Mesendoderm (in vitro differentiated cells): ENCODE measurements around the gene EFCAB6.

Experiments used
- DNase-seq: peaks from one replicate; pipeline ENCODE4 v3.0.0; 2013
- H2AK5ac ChIP-seq: 2 replicates; pipeline ENCODE4 v1.6.1; 2013; ENCODE audit warnings: low read length, inconsistent platforms
- H2BK120ac ChIP-seq: 2 replicates; pipeline ENCODE4 v1.6.1; 2013; ENCODE audit warnings: low read depth, mild to moderate bottlenecking, low read length, moderate library complexity, mixed read lengths
- H2BK15ac ChIP-seq: replicated peaks from 2 replicates; pipeline ENCODE4 v1.6.1; 2013; ENCODE audit warnings: low read depth, mild to moderate bottlenecking, moderate library complexity
- H2BK5ac ChIP-seq: 2 replicates; pipeline ENCODE4 v1.6.1; 2013; ENCODE audit warnings: low read length, inconsistent platforms
- H3K18ac ChIP-seq: 2 replicates; pipeline ENCODE4 v1.6.1; 2013; ENCODE audit warnings: mild to moderate bottlenecking, low read length, mixed read lengths
- H3K23ac ChIP-seq: one replicate; pipeline ENCODE4 v1.6.1; 2013; ENCODE audit warnings: low read length
- H3K27ac ChIP-seq: 2 replicates; pipeline ENCODE4 v1.5.1; 2013; ENCODE audit warnings: low read depth, mild to moderate bottlenecking, inconsistent platforms, low read length, moderate library complexity
- H3K27me3 ChIP-seq: 2 replicates; pipeline ENCODE4 v1.6.1; 2013; ENCODE audit warnings: low read length, control low read depth, mild to moderate bottlenecking, inconsistent platforms; ENCODE audit not compliant: insufficient read depth, poor library complexity
- H3K36me3 ChIP-seq: 2 replicates; pipeline ENCODE4 v1.6.1; 2013; ENCODE audit warnings: low read length, inconsistent platforms; ENCODE audit not compliant: control insufficient read depth, insufficient read depth
- H3K4ac ChIP-seq: one replicate; pipeline ENCODE4 v1.6.1; 2013; ENCODE audit warnings: low read depth, mild to moderate bottlenecking, low read length, moderate library complexity
- H3K4me1 ChIP-seq: 2 replicates; pipeline ENCODE4 v1.6.1; 2013; ENCODE audit warnings: low read depth, low read length, inconsistent platforms; ENCODE audit not compliant: control insufficient read depth
- H3K4me2 ChIP-seq: 2 replicates; pipeline ENCODE4 v1.6.1; 2013; ENCODE audit warnings: low read length
- H3K4me3 ChIP-seq: 2 replicates; pipeline ENCODE4 v1.5.1; 2013; ENCODE audit warnings: mild to moderate bottlenecking, low read length
- H3K56ac ChIP-seq: one replicate; pipeline ENCODE4 v1.6.1; 2013; ENCODE audit warnings: low read length
- H3K79me1 ChIP-seq: 2 replicates; pipeline ENCODE4 v1.6.1; 2013; ENCODE audit warnings: low read length, inconsistent platforms
- H3K79me2 ChIP-seq: 2 replicates; pipeline ENCODE4 v1.6.1; 2013; ENCODE audit warnings: mild to moderate bottlenecking, low read length; ENCODE audit not compliant: control insufficient read depth, insufficient read depth
- H3K9ac ChIP-seq: 2 replicates; pipeline ENCODE4 v1.6.1; 2013; ENCODE audit warnings: low read length, inconsistent platforms
- H4K5ac ChIP-seq: one replicate; pipeline ENCODE4 v1.6.1; 2013; ENCODE audit warnings: low read length
- H4K8ac ChIP-seq: one replicate; pipeline ENCODE4 v1.6.1; 2013; ENCODE audit warnings: low read depth, mild to moderate bottlenecking, control low read depth, low read length, moderate library complexity
- WGBS: extraction: QIAGEN DNeasy Blood & Tissue Kit; methylation state at CpG from one replicate; pipeline ENCODE4 v1.1.7; 2013; ENCODE audit warnings: low lambda C conversion rate, missing lambda C conversion rate; ENCODE audit not compliant: insufficient coverage; ENCODE audit errors: extremely low coverage; 5-methylcytosine and 5-hydroxymethylcytosine counted together

EFCAB6 gene

GRCh38 chr22:43564859-43565258 is 247.2 kb downstream of the EFCAB6 start:
- H3K27ac ChIP-seq = no peak overlapping the region
- no peak overlapping the region for H2BK15ac ChIP-seq
- no peaks in the 10 kb centered on the region for H3K79me2 ChIP-seq
- H3K27me3 ChIP-seq = no peaks in the 10 kb centered on the region
- no CpG with 5 or more reads among the region's 6 CpGs for WGBS
- H3K23ac ChIP-seq = no peak overlapping the region
- no peak overlapping the region for H3K4me3 ChIP-seq
- no peak overlapping the region for H4K5ac ChIP-seq
- H3K79me1 ChIP-seq = no peaks in the 10 kb centered on the region
- H3K18ac ChIP-seq = no peak overlapping the region
- H3K36me3 ChIP-seq = no peaks in the 10 kb centered on the region
- H4K8ac ChIP-seq = no peak overlapping the region
- H2BK120ac ChIP-seq = no peak overlapping the region
- no peak overlapping the region for H2BK5ac ChIP-seq
- H3K4me1 ChIP-seq = peaks cover 2% of the 10 kb centered on the region
- no peak for DNase-seq
- H3K9ac ChIP-seq = no peak overlapping the region
- H2AK5ac ChIP-seq = no peak overlapping the region
- H3K56ac ChIP-seq = no peak overlapping the region
- H3K4ac ChIP-seq = no peak overlapping the region
- H3K4me2 ChIP-seq = no peak overlapping the region

GRCh38 chr22:43563571-43563970 is 248.5 kb downstream of the EFCAB6 start:
- Histone ChIP-seq H4K8ac (no peak overlapping the region), H2BK5ac (no peak overlapping the region), H4K5ac (no peak overlapping the region), H3K9ac (no peak overlapping the region), H3K4me1 (peaks cover 2% of the 10 kb centered on the region), H3K79me2 (no peaks in the 10 kb centered on the region), H3K27me3 (no peaks in the 10 kb centered on the region), H2BK15ac (no peak overlapping the region), H3K79me1 (no peaks in the 10 kb centered on the region), H2BK120ac (no peak overlapping the region), H3K36me3 (no peaks in the 10 kb centered on the region), H3K27ac (no peak overlapping the region), H3K18ac (no peak overlapping the region), H3K4me2 (no peak overlapping the region), H3K56ac (no peak overlapping the region), H3K4ac (no peak overlapping the region), H3K23ac (no peak overlapping the region), H3K4me3 (no peak overlapping the region), H2AK5ac (no peak overlapping the region)
- WGBS = no CpG with 5 or more reads among the region's 8 CpGs
- peak; percentile 9 for DNase-seq

GRCh38 chr22:43562843-43563242 is 249.3 kb downstream of the EFCAB6 start:
- H3K18ac ChIP-seq = no peak overlapping the region
- H3K4ac ChIP-seq = no peak overlapping the region
- H4K5ac ChIP-seq = no peak overlapping the region
- no peak overlapping the region for H3K4me2 ChIP-seq
- no peak overlapping the region for H2BK5ac ChIP-seq
- H3K79me2 ChIP-seq = no peaks in the 10 kb centered on the region
- H3K4me1 ChIP-seq = peaks cover 2% of the 10 kb centered on the region
- no CpG with 5 or more reads among the region's 13 CpGs for WGBS
- no peak overlapping the region for H3K9ac ChIP-seq
- no peak overlapping the region for H3K56ac ChIP-seq
- H2AK5ac ChIP-seq = no peak overlapping the region
- H3K4me3 ChIP-seq = no peak overlapping the region
- H2BK15ac ChIP-seq = no peak overlapping the region
- peak; percentile 17 for DNase-seq
- H3K23ac ChIP-seq = no peak overlapping the region
- H3K27ac ChIP-seq = no peak overlapping the region
- no peak overlapping the region for H4K8ac ChIP-seq
- H2BK120ac ChIP-seq = no peak overlapping the region
- H3K27me3 ChIP-seq = no peaks in the 10 kb centered on the region
- no peaks in the 10 kb centered on the region for H3K36me3 ChIP-seq
- no peaks in the 10 kb centered on the region for H3K79me1 ChIP-seq

GRCh38 chr22:43561415-43562178 is 250.5 kb downstream of the EFCAB6 start:
- no peak overlapping the region for H4K5ac ChIP-seq
- H3K4me3 ChIP-seq = no peak overlapping the region
- H3K18ac ChIP-seq = no peak overlapping the region
- H2BK5ac ChIP-seq = no peak overlapping the region
- no peaks in the 10 kb centered on the region for H3K36me3 ChIP-seq
- H2AK5ac ChIP-seq = no peak overlapping the region
- H2BK15ac ChIP-seq = no peak overlapping the region
- no peaks in the 10 kb centered on the region for H3K27me3 ChIP-seq
- no peaks in the 10 kb centered on the region for H3K79me2 ChIP-seq
- peaks cover 2% of the 10 kb centered on the region for H3K4me1 ChIP-seq
- no peak overlapping the region for H3K9ac ChIP-seq
- no peak overlapping the region for H2BK120ac ChIP-seq
- peak; percentile 67 for DNase-seq
- H3K4ac ChIP-seq = no peak overlapping the region
- no peak overlapping the region for H4K8ac ChIP-seq
- no peak overlapping the region for H3K56ac ChIP-seq
- no peaks in the 10 kb centered on the region for H3K79me1 ChIP-seq
- H3K27ac ChIP-seq = no peak overlapping the region
- no peak overlapping the region for H3K4me2 ChIP-seq
- WGBS = no CpG with 5 or more reads among the region's 22 CpGs
- no peak overlapping the region for H3K23ac ChIP-seq

GRCh38 chr22:43560651-43561050 is 251.5 kb downstream of the EFCAB6 start:
- H3K79me1 ChIP-seq = no peaks in the 10 kb centered on the region
- no peak overlapping the region for H3K9ac ChIP-seq
- H4K5ac ChIP-seq = no peak overlapping the region
- no peak overlapping the region for H4K8ac ChIP-seq
- H2BK5ac ChIP-seq = no peak overlapping the region
- H3K18ac ChIP-seq = no peak overlapping the region
- H3K79me2 ChIP-seq = no peaks in the 10 kb centered on the region
- WGBS = no CpG with 5 or more reads among the region's 18 CpGs
- H3K4ac ChIP-seq = no peak overlapping the region
- H3K4me3 ChIP-seq = no peak overlapping the region
- no peak overlapping the region for H2BK15ac ChIP-seq
- no peak overlapping the region for H3K4me2 ChIP-seq
- no peak for DNase-seq
- H2BK120ac ChIP-seq = no peak overlapping the region
- H3K36me3 ChIP-seq = no peaks in the 10 kb centered on the region
- no peak overlapping the region for H3K27ac ChIP-seq
- H3K4me1 ChIP-seq = peaks cover 2% of the 10 kb centered on the region
- no peak overlapping the region for H3K56ac ChIP-seq
- H2AK5ac ChIP-seq = no peak overlapping the region
- H3K27me3 ChIP-seq = no peaks in the 10 kb centered on the region
- H3K23ac ChIP-seq = no peak overlapping the region
